ENCODE results near the gene KRT2. TPM values are rescaled to one million over a fixed set of nuclear protein-coding genes. Genes with fewer than 3 reads are reported as not detected.

Gene KRT2
- total and polyA plus RNA-seq, 2 of the 4 experiments (the other 2 are of a cell fraction), result not detected

- Histone ChIP-seq H3K56ac (ENCODE audit: extremely low read depth, insufficient read depth, low read length) (no peak overlapping the region), H4K20me1 (ENCODE audit: insufficient read depth, low read length) (no peaks in the 10 kb centered on the region), H3K9me1 (ENCODE audit: insufficient read depth, low read length) (no peaks in the 10 kb centered on the region), H3K36me3 (ENCODE audit: control insufficient read depth, insufficient read depth, low read length) (no peaks in the 10 kb centered on the region), H2AK9ac (replicated peaks; ENCODE audit: low read depth, low read length, poor library complexity) (no peak overlapping the region), H2BK120ac (ENCODE audit: low read depth, low read length) (no peak overlapping the region), H3K4ac (ENCODE audit: low read depth, low read length) (no peak overlapping the region), H3K4me3 (ENCODE audit: insufficient read depth, low read depth, low read length) (no peak overlapping the region), H4K5ac (ENCODE audit: low read depth, low read length) (no peak overlapping the region), H3K18ac (ENCODE audit: low read depth, low read length) (no peak overlapping the region), H2AFZ (replicated peaks; ENCODE audit: low read length, poor library complexity) (no peak overlapping the region), H4K91ac (ENCODE audit: insufficient read depth, low read depth, low read length) (no peak overlapping the region), H4K8ac (ENCODE audit: low read depth in 2 of 2, low read length in 2 of 2) (no peak overlapping the region), H3K27ac (ENCODE audit: insufficient read depth, low read length) (no peak overlapping the region), H3K23ac (ENCODE audit: low read depth, low read length) (no peak overlapping the region), H3K9ac (ENCODE audit: low read depth, low read length) (no peak overlapping the region), H3K4me2 (ENCODE audit: low read depth, low read length) (no peak overlapping the region), H2BK15ac (ENCODE audit: low read depth, low read length) (no peak overlapping the region), H3K4me1 (ENCODE audit: control insufficient read depth, insufficient read depth, low read length) (no peaks in the 10 kb centered on the region), H2BK20ac (ENCODE audit: low read depth, low read length) (no peak overlapping the region), H3K14ac (replicated peaks; ENCODE audit: low read depth, low read length) (no peak overlapping the region), H3K27me3 (ENCODE audit: control insufficient read depth, insufficient read depth, low read length) (peaks cover 15% of the 10 kb centered on the region), H3K9me3 (ENCODE audit: control insufficient read depth, insufficient read depth, low read length) (no peaks in the 10 kb centered on the region), H2AK5ac (ENCODE audit: low read depth, low read length) (no peak overlapping the region), H3K79me1 (ENCODE audit: low read depth in 1 of 2, low read length in 2 of 2) (no peaks in the 10 kb centered on the region), H2BK5ac (ENCODE audit: low read depth, low read length, poor library complexity, severe bottlenecking) (no peak overlapping the region)
- no TSS peak for BruUV-seq (replicated peaks)
- no peak for DNase-seq
- dilution Hi-C loops (cut with HindIII; ENCODE audit: low sequenced_read_pairs, unreplicated experiment) (no loop called here), intact Hi-C loops (cut with micrococcal nuclease) (no loop called here), in situ Hi-C loops (cut with MboI; ENCODE audit: low sequenced_read_pairs) (no loop called here)
- WGBS, 2 experiments (ENCODE audit: extremely low coverage in 2 of 2, insufficient read length in 1 of 2), result 69% methylated on average over 3 of the region's 3 CpGs; no CpG with 5 or more reads in 1 of the 2 experiments
- TF ChIP-seq NFE2L2 (IDR thresholded peaks at IDR 0.05; ENCODE audit: low read depth, low read length) (no peak), CEBPB (IDR thresholded peaks at IDR 0.05; ENCODE audit: low read depth, low read length) (no peak), MAZ (IDR thresholded peaks at IDR 0.05; ENCODE audit: borderline replicate concordance, low read depth, low read length) (no peak), MAFK (IDR thresholded peaks at IDR 0.05; ENCODE audit: low read depth, low read length) (no peak), RAD21 (IDR thresholded peaks at IDR 0.05; ENCODE audit: low read length) (no peak), USF2 (IDR thresholded peaks at IDR 0.05; ENCODE audit: low read depth, low read length) (no peak), BHLHE40 (IDR thresholded peaks at IDR 0.05; ENCODE audit: low read depth, low read length) (no peak), SMC3 (IDR thresholded peaks at IDR 0.05; ENCODE audit: low read depth, low read length) (no peak), MXI1 (IDR thresholded peaks at IDR 0.05; ENCODE audit: borderline replicate concordance, low read depth, low read length) (no peak), RCOR1 (IDR thresholded peaks at IDR 0.05; ENCODE audit: insufficient replicate concordance, low read length) (no peak), CTCF (conservative IDR thresholded peaks at IDR 0.05; ENCODE audit: low read depth, low read length) (no peak), RFX5 (IDR thresholded peaks at IDR 0.05; ENCODE audit: low read depth, low read length) (no peak), CHD1 (IDR thresholded peaks at IDR 0.05; ENCODE audit: low read depth, low read length) (no peak), FOS (IDR thresholded peaks at IDR 0.05; ENCODE audit: low read depth, low read length) (no peak), POLR2A (IDR thresholded peaks at IDR 0.05; ENCODE audit: low read depth, low read length) (no peak), ELK1 (IDR thresholded peaks at IDR 0.05; ENCODE audit: borderline replicate concordance, low read depth, low read length) (no peak)
- ATAC-seq (ENCODE audit: low read depth), result no peak
- ChIA-PET CTCF (no interaction called here), POLR2A (ENCODE audit: unreplicated experiment) (no interaction called here)
Measured at GRCh38 chr12:52670961-52671360, 18.9 kb upstream of the KRT2 start.

All from IMR-90 (cell line).